Astrocyte of the hippocampus (primary cell): Measurements from ENCODE around the gene SHROOM3.

Experiments used
- DNase-seq: peaks from one replicate; pipeline ENCODE4 v3.0.0; 2011; ENCODE audit warnings: low read depth, low spot score

Gene SHROOM3

GRCh38 chr4:76809594-76810305, 374.7 kb downstream of the SHROOM3 start:
- no peak for DNase-seq

- peak; percentile 44 for DNase-seq
Observed at GRCh38 chr4:76811604-76812412, 376.8 kb downstream of the SHROOM3 start.

GRCh38 chr4:76813070-76813469, 378.0 kb downstream of the SHROOM3 start:
- no peak for DNase-seq

GRCh38 chr4:76821641-76822040, 386.6 kb downstream of the SHROOM3 start:
- no peak for DNase-seq

- DNase-seq: no peak
Observed at GRCh38 chr4:76822303-76822702, 387.3 kb downstream of the SHROOM3 start.

GRCh38 chr4:76823495-76823894, 388.5 kb downstream of the SHROOM3 start:
- no peak for DNase-seq

- no peak for DNase-seq
Observed at GRCh38 chr4:76830612-76830963, 395.6 kb downstream of the SHROOM3 start.

GRCh38 chr4:76830964-76831703, 396.1 kb downstream of the SHROOM3 start:
- peak; percentile 76 for DNase-seq

GRCh38 chr4:76831711-76832373, 396.8 kb downstream of the SHROOM3 start:
- DNase-seq: no peak
